Stimulated activated CD8-positive, alpha-beta memory T cell treated with anti-CD3 and anti-CD28 coated beads, Interleukin-15, amount 100 ng/mL, for 4 hours (primary cell): ENCODE data around the gene PECR.
"Not testable (repeated sequence)": the region's sequence is repeated elsewhere in the genome, so short reads cannot be mapped to it uniquely, and the experiment has no call there.

Experiments used
- DNase-seq, 2 donors: peaks; one replicate each; pipeline ENCODE4 v3.0.0-alpha.2; 2020; ENCODE audit warnings: low read depth in 2 of 2

PECR gene

DNA sequence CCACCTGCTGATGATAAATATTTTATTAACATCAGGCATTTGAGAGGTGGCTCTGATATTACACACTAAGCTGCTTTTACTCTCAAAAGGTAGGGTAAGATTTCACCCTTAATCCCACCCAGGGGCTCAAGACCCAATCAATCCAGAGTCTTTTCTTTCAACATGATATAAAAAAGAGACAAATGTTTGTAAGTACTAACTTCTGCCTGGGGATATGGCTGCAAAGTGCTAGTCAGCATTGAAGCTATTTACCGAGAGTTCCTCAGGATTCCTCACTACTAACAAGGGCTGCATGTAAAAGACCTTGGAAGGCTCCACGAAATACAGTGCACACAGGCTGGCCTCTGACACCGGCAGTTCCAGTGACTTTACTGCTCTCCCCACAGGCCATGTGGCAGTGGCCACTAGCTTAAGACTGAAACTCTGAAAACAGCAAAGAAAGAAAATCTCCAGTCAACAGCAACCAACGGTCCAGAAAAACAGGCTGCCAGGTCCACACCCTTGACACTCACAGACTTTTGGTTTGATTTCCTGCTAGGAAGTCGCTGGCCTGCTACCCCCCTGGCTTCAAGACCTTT, 79.4 kb downstream of the PECR start:
- no peak for DNase-seq

DNA sequence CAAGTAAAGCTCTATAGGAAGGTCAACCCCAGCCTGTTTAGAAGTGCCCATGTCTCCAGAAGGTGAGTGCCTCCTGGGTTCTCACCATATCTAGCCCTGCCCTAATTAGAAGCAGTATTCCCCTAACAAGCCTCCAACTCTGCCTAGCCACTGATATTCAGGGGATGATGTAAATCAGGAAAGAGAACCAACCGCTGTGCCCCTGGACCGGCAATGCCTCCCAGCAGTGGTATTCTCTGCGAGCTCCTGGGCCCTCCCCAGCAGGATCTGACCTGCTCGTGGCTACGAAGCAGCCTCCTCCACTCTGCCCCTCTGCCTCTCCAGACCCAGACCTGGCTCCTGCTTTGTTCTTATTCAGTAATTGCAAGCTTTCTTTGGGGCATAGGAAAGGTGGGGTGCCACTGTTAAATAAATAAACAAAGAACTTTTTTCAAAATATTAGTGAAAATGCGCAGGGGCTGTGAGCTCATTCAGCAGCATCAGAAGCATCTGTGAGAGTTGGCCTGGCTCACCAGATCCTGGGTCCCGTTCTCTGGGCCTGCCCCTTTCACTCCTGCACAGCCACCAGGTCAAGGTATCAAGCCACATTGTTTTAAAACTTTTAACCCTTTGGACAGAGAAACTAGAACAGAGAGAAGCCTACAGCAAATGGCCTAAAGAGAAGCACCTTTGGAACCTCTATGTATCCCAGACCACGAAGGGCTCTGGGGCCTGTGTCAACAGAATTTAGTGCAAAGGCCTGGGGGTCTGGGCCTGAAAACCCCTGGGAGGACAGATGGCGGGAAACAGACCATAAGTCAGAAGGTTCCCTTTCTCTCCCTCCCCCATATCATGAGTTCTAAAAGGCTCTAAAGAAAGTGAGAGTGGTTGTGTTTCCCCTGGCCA, 80.2 kb downstream of the PECR start:
- DNase-seq, result no peak

DNA sequence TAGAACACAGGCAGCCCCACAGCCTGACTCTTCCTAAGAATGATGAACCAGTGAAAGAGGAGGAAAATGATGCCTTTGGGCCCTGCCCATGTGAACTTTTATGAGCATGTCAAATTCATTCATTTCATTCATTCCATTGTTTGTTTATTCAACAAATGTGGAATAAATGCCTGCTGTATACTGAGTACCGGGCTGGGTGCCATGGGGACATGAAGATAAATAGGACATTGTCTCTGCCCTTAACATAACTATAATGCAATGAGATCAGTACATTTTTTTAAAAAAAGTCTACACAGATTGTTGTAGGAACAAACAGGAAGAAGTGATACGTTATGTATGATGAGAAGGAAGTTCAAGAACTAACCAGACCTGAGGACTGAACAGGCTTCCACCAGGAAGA, 83.0 kb downstream of the PECR start:
- DNase-seq, result no peak

DNA sequence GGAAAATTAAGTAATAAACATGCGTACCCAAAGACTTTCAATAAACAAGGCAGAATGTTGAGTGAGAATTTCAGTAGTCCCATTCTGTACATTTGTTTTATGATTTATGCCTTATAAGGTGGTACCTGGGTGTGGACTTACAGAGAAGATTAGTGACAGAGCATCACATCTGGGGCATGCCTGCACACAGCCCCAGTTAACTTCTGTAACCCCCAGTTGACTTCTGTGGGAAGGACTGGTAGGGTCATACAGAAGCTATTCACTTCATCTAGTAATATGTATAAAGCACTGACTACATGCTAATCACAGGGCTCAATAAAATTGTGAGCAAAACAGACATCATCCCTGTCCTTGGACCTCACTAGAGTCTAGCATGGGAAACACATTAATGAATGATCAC, 84.4 kb downstream of the PECR start:
- DNase-seq, result no peak

DNA sequence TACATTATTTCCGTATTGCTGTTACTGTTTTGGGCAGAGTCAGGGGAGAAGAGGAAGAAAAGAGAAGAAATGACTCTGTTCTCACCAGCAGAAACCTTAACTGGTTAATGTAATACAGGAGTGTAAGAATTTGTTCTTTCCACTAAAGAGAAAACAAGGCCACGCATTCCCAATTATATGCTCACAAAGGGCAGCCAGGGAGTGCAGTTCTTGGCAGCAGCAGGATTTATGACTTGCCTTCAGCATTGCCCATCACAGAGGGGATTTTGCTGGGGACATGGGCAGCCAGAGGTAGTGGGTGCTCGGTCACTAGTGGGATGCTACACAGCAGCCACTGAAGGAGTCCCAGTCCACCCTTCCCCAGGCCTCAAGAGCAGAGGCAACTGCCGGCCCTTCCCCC, 86.7 kb downstream of the PECR start:
- DNase-seq, result no peak

DNA sequence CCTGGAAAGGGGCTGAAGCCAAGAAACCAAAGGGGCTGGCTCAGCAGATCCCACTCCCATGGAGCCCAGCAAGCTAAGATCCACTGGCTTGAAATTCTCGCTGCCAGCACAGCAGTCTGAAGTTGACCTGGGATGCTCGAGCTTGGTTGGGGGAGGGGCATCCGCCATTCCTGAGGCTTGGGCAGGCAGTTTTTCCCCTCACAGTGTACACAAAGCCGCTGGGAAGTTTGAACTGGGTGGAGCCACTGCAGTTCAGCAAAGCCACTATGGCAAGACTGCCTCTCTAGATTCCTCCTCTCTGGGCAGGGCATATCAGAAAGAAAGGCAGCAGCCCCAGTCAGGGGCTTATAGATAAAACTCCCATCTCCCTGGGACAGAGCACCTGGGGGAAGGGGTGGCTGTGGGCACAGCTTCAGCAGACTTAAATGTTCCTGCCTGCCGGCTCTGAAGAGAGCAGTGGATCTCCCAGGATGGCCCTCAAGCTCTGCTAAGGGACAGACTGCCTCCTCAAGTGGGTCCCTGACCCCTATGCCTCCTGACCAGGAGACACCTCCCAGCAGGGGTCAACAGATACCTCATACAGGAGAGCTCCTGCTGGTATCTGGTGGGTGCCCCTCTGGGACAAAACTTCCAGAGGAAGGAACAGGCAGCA, 92.9 kb downstream of the PECR start:
- not testable (repeated sequence) for DNase-seq
